Cerebellar cortex (tissue), 1 donor: ENCODE results near the gene SYNM.
A peak's percentile ranks its signal among the peaks of the same experiment; 100 is the strongest.

ENCODE experiments used
- DNase-seq: peaks from one replicate; pipeline ENCODE4 v3.0.0-alpha.2; 2015; ENCODE audit warnings: low spot score

The SYNM gene

DNA sequence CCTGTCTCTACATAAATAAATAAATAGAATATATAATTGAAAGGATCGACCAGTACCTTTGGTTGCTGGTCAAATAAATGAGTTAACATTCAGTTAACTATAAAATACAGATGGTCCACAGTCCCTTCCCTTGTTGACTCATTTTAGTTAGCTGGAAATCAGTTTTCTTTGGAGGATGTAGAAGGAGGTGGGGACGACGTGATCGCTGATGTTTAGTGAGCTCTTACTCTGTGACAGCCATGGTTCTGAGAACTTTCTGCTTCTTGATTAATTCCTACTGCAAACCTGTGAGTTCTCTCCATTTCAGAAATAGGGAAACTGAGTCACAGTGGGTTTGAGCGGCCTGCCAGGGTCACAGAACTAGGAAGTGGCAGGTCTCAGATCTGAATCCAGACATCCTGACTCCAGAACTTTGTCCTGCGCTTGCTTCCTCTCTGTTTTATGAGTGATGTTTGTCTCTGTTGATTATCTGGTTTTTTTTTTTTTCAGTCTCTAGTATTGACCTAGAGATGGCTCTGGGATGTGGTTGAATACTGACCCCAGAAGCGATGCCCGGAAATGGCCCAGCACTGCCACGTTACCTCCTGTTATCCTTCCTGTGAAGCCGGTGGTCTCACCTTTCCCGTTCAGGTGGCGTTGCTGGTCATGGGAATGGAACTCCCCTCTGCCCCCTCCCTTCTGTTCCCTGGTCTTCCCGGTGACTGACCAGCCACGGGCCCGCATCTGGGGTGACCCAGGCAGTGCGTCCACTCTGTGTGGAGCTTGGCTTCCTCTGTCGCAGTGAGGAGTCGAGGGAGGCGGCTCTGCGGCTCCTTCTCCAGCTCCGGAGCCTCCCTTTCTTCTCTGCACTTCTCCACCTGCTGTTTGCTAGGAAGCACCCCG, 18.2 kb downstream of the SYNM start:
- no peak for DNase-seq

- DNase-seq: peak; percentile 86
Measured at GRCh38 chr15:99123713-99124451, 19.0 kb downstream of the SYNM start.

- DNase-seq: no peak
Measured at GRCh38 chr15:99124641-99125040, 19.8 kb downstream of the SYNM start.

DNA sequence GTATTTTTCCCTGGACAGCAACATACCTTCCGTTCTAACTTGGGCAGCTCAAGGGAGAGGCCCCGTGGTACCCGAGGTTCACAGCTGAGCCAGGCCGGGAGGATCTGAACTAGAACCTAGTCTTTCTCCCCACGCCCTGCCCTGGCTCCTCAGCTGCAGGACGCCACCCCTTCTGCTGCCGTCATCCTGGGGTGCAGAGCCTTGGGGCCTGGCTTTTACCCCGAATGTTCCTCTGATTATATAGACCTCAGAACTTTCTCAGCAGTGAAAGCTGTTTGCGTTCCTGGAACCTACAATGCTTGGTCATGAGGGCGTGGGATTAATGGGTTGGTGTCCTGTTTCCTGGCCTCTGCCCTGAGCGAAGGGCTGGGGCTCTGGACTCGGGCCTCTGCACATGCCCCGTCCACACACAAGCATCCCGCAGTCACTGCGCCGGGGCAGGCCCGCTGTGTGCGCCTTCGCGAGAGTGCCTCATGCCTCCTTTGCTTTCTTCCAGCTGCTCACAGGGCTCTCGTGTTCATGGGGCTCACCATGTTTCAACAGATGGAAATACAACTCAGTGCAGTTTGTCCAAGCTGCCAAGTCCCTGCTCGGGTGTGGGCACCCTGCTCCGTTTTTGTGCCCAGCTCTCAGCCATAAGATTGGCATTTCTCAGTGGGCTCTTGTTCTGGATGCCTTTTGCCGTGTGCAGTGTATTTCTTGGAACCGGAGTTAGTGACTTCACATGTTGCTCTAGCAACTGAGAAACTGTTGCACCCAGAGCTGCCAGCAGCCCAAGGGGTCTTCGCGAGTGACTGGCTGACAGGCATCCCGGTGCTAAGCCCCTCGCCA, 20.4 kb downstream of the SYNM start:
- DNase-seq: no peak

DNA sequence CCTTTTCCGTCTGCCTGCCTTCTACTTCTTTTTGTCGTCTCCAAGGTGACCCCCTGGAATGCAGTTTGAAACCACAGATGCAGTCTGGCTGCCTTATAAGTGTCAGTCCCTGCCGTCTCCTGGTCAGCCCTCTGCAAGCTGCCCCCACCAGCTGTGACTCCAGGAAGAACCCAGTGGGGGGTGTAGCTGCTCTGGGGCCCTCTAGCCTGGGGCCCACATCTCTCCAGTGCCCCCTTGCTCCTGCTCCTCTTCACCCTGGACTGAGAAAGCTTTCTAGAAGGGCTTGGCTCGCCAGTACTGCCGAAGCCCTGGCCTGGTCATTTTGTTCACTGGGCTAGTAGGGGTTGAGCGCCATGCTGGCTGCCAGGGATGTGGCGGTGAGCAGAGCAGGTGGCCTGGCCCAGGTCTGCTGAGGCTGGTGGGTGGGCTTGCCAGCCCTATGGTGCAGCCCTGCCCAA, 21.3 kb downstream of the SYNM start:
- DNase-seq: no peak

DNA sequence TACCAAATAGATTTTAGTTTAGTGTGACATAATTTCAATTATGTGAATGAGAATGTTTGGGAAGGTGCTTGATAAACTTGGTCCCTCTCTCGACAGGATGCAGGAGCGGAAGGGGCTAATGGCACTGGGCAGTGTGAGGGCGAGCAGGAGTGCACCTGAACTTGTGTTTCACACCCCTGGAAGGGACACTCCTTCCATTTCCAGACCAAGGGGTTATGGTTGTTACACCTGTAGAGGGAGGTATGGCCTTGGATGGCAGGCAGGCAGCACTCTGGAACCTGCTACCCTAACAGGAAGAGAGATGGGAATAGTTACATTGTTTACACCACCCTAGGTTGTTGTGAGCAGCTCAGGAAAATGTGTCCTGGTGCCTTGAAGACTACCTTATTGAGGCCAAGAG, 22.1 kb downstream of the SYNM start:
- no peak for DNase-seq

GRCh38 chr15:99127773-99128172, 22.9 kb downstream of the SYNM start:
- DNase-seq: no peak

DNA sequence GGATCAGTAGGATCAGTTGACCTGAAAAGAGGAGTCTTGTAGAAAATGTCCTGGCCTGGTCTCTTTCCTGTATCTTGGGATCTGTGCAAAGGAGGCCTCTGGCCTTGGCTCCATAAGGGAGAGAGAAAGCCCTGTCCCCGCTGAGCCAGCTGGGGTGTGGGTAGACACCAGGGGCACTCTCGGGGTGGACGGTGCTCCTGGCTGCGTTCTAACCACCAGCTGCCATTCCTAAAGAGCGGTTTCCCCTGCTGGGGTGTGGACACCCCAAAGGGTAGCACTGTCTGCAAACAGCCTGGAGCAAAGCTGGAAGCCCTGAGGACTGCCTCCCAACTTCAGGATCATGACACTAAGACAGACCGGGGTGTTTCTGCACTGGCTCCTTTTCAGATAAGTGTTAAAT, 23.5 kb downstream of the SYNM start:
- DNase-seq: no peak

DNA sequence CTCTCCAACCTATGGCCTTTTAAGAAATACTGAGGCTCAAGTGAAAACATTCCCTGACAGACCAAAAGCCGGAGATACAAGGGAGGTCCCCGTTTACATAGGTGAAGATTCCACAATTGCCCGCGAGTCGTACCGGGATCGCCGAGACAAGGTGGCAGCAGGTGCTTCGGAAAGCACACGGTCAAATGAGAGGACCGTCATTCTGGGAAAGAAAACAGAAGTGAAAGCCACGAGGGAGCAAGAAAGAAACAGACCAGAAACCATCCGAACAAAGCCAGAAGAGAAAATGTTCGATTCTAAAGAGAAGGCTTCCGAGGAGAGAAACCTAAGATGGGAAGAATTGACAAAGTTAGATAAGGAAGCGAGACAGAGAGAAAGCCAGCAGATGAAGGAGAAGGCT, 24.8 kb downstream of the SYNM start:
- DNase-seq: no peak

DNA sequence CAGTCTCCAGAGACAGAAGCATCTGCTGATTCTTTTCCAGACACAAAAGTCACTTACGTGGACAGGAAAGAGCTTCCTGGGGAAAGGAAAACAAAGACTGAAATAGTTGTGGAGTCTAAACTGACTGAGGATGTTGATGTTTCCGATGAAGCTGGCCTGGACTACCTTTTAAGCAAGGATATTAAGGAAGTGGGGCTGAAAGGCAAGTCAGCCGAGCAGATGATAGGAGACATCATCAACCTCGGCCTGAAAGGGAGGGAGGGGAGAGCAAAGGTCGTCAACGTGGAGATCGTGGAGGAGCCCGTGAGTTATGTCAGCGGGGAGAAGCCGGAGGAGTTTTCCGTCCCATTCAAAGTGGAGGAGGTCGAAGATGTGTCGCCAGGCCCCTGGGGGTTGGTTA, 25.4 kb downstream of the SYNM start:
- no peak for DNase-seq

GRCh38 chr15:99130765-99131440, 26.0 kb downstream of the SYNM start:
- DNase-seq: no peak

- no peak for DNase-seq
Measured at GRCh38 chr15:99131441-99132023, 26.7 kb downstream of the SYNM start.

DNA sequence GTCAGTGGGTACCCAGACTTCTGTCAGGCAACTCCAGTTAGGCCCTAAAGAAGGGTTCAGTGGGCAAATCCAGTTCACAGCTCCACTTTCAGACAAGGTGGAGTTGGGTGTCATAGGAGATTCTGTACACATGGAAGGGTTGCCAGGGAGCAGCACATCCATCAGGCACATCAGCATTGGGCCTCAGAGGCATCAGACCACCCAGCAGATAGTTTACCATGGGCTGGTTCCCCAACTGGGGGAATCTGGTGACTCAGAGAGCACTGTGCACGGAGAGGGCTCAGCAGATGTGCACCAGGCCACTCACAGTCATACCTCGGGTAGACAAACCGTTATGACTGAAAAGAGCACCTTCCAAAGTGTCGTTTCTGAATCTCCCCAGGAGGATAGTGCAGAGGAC, 27.2 kb downstream of the SYNM start:
- DNase-seq: no peak

- no peak for DNase-seq
Measured at GRCh38 chr15:99132634-99133287, 27.9 kb downstream of the SYNM start.

DNA sequence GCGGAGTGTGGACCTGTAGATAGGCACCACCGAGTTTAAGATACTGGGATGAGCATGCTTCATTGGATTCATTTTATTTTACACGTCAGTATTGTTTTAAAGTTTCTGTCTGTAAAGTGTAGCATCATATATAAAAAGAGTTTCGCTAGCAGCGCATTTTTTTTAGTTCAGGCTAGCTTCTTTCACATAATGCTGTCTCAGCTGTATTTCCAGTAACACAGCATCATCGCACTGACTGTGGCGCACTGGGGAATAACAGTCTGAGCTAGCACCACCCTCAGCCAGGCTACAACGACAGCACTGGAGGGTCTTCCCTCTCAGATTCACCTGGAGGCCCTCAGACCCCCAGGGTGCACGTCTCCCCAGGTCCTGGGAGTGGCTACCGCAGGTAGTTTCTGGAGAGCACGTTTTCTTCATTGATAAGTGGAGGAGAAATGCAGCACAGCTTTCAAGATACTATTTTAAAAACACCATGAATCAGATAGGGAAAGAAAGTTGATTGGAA, 29.5 kb downstream of the SYNM start:
- no peak for DNase-seq

DNA sequence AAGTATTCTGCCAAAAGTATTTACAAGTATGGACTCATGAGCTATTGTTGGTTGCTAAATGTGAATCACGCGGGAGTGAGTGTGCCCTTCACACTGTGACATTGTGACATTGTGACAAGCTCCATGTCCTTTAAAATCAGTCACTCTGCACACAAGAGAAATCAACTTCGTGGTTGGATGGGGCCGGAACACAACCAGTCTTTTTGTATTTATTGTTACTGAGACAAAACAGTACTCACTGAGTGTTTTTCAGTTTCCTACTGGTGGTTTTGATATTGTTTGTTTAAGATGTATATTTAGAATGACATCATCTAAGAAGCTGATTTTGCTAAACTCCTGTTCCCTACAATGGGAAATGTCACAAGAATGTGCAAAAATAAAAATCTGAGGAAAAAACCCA, 30.3 kb downstream of the SYNM start:
- DNase-seq: no peak

GRCh38 chr15:99137111-99137546, 32.2 kb downstream of the SYNM start:
- no peak for DNase-seq

DNA sequence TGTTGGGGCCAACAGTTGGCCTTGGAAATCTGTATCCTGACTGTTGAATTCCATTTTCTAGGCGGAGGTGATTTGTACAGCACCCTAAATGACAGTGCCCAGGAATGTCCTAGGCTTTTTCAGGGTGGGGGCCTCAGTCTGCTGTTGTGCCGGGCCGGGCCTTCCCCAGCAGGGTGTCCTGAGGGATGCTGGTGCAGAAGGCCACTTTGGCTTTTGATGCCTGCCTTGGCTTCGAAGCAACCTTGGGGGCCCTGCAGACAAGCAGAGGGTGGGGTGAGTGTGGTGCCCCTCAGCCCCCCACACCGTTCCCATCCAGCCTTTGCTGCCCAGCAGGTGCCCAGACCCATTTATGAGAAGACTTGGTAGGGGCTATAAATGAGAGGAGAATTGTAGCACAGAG, 33.0 kb downstream of the SYNM start:
- no peak for DNase-seq

- DNase-seq: no peak
Measured at GRCh38 chr15:99138491-99138982, 33.7 kb downstream of the SYNM start.

GRCh38 chr15:99139276-99139675, 34.4 kb downstream of the SYNM start:
- DNase-seq: no peak
